GM19351 (cell line): ENCODE results near the gene LCN6.

Experiments used
- ATAC-seq: cut with Tn5 transposase; IDR thresholded peaks from one replicate; pipeline ENCODE4 v1.9.1; 2021; ENCODE audit warnings: mild to moderate bottlenecking, moderate library complexity; ENCODE audit not compliant: unreplicated experiment

Gene LCN6

DNA sequence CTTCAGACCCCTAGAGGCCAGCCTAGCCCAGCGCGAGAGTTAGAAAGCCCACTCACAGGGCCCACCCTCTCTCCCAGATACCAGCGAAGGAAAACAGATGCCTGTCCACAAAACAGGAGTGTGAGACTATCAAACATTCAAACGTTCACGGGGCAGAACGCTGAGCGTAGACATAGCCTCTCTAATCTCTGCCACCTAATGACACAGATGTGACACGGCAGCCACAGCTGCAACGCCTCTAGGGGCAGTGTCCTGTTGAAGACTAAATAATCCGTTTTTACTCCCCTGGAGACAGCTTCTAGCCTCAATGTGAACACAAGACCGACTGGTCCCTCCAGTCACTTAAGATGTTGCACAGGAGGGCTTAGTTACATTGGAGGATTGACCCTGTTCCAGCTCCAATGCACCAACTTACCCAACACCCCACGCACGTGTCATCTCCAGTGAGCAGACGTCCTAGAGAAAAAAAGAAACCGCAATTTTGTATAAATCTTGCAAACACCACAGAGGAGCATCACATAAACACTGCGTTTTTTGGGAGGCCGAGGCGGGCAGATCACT lies 21.6 kb downstream of the LCN6 start:
- ATAC-seq: no peak

DNA sequence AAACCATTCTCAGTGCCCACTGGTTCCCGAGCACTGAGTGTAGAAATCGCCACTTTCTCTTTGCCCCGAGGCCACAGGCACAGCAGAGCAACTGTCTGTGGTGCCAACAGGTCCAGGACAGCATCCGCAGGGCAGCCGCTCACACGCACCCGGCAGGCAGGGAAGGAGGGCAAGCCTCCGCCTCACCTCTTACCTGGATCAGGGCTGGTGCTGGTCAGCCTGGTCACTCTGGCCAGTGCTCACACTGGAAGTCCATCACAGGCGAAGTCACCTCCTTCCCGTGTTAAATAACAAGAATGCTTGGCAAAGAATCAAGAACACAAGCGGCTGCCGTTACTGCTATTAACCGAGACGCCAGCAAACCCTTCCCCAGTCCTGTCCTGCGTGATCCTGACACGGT lies 22.2 kb downstream of the LCN6 start:
- no peak for ATAC-seq

DNA sequence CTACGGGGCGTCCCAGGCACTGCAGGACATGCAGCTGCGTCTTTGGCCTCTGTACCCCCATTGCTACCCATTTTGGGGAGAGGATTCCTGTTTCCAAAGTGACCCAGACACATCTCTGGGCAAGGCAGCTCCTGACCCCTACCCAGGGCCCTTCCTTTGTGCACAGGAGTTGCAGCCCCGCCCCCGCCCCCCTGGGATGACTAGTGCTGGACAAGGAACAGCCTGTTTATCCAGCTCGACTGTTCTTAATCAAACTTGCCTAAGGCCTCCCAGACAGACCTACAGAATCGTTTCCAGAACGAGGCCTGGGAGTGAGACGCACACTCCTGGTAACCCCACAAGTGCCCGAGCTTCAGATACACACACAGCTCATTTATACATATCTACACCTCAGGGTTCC lies 22.7 kb downstream of the LCN6 start:
- ATAC-seq: no peak

DNA sequence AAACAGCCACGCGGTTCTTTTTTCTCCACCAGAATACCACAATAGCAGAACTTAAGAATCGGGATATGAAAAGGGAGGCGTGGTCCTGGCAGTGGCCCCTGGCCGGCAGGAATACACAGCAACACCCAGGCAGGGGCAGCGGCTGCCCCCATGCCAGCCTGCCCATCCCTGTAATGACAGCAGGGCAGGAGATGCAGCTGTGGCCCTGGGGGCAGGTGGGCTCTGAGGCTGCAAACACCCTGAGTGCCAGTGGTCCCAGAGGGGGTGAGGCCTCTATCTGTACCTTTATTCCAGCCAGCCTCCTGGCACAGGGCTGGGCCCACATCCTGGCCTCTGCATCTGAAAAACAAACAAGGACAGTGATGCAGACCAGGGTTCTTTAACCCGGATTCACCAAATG lies 23.6 kb downstream of the LCN6 start:
- no peak for ATAC-seq

DNA sequence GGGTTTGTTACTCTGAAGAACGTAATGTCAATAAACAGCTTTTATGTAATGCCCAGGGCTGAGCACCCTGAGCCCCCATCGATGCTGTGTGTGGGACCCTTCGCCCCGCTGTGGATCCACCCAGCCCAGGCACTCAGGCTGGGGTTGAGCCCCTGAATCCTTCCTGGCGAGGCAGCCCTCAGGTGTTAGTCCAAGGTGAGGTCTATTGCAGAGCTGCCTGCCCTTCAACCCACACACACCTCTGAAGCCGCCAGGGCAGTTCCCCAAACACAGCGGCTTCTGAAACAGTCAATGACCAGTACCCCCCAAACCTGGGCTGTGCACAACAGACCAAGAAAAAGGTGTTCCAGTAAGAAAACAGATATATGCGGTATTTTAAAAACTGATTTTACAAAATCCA lies 24.3 kb downstream of the LCN6 start:
- no peak for ATAC-seq

DNA sequence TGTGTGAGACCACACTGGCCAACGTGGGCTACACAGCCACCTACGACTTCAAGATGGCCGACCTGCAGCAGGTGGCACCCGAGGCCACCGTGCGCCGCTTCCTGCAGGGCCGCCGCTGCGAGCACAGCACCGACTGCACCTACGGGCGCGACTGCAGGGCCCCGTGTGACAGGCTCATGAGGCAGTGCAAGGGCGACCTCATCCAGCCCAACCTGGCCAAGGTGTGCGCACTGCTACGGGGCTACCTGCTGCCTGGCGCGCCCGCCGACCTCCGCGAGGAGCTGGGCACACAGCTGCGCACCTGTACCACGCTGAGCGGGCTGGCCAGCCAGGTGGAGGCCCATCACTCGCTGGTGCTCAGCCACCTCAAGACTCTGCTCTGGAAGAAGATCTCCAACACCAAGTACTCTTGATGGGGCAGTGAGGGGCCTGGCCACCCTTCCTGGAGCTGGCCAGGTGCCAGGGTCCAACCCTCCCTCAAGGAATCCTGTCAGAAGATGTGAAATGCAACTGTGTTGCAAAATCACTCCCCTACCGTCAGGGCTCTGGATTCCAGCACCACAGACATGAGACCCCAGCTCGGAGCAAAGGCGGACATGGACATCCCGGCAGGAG lies 24.9 kb downstream of the LCN6 start:
- no peak for ATAC-seq

DNA sequence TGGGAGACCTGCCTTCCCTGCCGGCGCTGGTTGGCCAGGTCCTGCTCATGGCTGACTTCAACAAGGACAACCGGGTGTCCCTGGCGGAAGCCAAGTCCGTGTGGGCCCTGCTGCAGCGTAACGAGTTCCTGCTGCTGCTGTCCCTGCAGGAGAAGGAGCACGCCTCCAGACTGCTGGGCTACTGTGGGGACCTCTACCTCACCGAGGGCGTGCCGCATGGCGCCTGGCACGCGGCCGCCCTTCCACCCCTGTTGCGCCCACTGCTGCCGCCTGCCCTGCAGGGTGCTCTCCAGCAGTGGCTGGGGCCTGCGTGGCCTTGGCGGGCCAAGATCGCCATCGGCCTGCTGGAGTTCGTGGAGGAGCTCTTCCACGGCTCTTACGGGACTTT lies 25.4 kb downstream of the LCN6 start:
- ATAC-seq: no peak

DNA sequence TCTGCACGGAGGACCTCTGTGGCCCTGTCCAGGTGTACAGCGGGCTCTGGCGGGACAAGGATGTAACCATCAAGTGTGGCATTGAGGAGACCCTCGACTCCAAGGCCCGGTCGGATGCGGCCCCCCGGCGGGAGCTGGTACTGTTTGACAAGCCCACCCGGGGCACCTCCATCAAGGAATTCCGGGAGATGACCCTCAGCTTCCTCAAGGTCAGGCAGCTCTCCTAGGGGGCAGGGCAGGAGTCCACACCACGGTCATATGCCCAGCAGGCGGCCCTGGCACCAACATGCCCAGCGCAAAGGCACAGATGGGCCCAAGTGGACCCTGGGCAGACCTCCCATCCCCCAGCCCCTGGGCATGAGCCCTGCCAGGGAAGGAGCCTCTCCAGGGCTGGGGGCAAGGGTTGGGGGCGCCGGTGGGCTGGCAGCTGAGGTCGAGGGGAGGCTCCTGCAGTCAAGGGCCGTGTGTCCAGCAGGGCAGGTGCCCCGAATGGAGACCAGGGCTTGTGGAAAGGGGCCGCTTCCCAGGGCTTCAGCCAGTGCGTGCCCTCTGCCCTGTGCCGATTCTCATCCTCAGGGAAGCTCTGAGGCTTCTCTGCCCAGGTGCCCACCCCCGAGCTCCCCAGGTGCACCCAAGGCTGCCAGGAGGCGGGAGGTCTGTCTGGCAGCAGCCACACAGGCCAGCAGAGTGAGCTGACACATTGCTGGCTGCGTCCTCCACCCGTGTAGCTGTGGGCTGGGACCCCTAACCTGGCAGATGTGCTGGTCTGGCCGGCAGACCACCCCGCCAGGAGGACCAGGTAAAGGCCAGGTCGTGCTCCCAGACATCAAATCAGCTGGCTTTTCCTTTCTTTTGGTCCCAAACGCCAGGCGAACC lies 26.0 kb downstream of the LCN6 start:
- no peak for ATAC-seq

DNA sequence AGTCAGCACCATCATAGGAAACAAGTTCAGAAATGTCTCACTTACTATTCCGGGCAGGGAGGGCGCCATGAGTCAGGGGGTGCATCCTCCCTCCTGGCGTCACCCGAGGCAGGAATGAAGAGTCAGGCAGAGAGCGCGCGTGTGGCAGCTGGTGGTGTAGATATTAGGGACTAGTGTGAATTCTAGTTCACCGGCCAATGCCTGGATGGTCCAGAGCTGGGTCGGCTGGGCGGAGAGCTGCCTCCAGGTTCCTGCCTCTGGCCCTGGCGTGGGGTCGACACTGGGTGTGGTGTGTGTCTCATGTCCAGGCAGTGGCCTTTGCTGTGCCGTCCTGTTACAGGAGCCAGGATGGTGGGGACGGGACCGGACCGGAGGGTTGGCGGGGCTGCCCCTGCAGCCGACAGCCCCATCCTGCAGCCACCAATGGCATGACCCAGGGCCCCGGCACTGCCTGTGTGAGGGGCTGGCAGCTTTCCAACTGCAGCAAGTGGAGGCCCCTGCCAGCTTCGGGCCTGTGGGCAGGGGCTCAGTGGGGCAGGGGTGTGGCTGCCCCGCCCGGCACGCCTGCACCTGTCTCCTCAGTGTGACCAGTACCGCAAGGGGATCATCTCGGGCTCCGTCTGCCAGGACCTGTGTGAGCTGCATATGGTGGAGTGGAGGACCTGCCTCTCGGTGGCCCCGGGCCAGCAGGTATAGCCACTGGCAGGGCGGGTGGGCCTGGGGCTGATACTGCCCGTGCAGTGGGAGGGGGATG lies 26.8 kb downstream of the LCN6 start:
- no peak for ATAC-seq

DNA sequence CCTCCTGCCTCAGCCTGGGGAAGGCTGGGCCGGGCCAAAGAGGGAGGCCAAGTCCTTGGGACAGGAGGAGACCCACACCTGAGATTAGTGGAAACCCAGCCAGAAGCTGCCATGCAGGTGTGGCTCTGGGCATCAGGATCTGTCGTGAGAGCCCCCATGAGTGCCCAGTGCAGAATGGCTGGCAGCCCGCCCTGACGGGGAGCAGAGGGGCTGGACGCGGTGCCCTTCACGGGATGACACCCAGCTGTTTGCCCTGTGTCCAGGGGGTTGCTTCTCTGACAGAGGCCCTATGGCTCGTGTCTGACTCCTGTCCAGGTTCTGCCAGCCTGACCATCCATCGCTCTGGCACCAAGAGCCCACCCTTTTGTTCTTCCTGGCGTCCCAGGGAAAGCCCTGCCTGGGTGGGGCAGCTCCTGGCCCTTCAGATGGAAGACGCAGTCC lies 27.4 kb downstream of the LCN6 start:
- no peak for ATAC-seq

DNA sequence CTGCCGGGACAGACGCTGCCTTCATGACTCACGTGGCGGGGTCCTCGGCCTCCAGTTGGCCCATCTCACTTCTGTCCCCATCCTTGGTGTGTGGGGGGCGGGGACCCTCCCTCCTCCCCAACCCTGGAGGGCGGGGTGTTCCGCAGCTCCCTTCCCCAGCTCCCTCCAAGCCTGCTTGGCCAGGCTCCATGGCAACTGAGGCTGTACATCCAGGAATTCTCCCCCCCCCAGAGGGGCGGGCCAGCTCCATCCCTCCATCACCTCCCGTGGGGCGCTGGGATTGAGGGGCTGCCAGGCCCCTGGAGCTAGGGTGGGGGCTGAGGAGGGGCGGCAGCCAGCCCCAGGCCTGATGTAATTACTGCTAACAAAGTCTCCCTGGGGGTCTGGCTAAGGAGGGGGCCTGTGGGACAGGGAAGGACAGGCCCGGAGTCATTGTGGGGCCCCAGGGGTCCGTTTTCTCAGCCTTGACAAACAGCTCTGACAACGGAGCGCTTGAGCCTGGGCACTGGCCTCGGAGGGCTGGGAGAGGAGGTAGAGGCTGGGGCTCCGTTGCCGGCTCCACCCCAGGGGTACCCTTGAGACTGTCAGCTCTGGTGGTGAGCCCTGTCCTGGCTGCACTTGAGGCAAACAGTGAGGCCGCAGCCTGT lies 28.0 kb downstream of the LCN6 start:
- ATAC-seq: no peak

DNA sequence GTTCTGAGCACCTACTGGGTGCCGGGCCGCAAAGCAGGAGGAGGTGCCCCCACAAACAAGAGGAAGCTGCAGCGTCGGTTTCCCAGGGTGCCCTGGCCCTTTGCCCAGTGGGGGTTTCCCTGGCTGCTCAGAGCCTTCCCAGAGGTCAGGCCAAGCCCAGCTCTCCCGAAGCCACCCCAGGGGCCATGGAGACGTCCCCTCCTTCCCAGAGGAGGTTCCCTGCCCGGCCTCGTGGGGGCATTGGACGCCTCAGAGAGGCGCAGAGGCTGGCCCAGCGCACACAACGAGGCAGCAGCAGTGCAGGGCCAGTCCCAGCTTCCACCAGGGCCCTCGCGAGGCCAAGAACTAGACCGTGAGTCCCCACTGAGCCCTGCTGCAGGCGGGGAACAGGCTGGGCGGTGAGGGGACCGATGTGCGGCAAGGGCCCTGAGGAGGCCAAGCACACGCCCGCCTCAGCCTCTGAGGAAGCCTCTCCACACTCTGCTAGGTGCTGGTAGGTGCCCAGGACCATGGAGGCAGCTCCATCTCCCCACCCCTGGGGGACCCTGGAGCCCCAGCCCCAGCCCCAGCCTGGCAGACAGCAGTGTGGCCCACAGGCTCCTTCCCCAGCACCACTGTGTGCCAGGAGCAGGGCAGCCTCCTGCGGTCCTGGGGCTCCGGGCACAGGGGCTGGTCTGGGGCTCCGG lies 29.0 kb downstream of the LCN6 start:
- no peak for ATAC-seq

DNA sequence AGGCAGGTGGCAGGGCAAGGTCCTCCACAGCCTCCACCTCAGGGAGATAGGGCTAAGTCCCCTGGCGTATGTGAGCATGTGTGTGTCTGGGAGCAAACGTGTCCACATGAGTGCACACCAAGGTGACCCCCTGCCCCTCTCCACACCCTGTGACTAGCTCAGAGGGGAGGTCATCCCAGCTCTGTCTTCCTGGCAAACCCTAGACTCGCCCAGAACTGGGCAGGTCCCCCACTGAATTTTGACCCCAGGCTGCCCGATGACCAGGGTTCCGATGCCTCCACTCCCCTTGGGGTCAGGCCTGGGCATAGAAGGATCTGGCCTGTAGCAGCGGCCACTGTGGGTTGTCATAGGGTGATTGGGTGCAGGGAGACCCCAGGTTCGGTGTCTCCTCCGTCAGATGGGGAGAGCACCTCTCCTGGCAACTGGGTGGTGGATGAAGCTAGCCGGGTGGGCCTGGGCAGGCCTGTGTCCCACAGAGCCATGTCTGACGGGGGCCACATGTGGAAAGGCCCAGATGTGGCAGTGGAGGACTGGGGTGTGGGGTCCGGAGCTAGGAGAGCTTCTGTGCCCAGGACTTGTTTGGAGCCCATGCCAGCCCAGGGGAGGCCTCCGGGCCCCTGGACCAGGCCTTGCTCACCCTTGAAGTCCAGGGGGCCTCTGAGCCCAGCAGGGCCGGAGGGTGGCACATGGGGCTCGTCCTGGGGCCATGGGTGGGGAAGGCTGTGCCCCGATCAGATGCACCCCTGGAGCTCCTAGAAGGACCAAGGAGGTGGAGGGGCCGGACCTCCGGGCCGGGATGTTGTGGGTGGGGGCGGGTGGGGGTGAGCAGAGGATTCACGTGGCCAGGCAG lies 29.8 kb downstream of the LCN6 start:
- ATAC-seq: no peak

DNA sequence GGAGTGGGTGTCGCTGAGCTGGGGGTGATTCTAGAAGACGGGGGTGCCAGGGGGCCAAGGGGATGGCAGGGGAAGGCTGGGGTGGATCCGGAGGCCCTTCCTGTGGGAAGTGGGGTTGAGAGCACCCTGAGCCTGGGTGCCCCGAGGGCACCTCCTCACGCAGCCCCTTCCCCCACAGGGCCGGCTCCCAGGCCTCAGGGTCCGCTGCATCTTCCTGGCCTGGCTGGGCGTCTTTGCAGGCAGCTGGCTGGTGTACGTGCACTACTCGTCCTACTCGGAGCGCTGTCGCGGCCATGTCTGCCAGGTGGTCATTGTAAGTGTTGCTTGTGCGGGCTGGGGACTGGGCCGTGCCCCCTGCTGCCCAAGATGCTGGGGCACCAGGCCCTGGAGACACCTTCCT lies 30.9 kb downstream of the LCN6 start:
- no peak for ATAC-seq

DNA sequence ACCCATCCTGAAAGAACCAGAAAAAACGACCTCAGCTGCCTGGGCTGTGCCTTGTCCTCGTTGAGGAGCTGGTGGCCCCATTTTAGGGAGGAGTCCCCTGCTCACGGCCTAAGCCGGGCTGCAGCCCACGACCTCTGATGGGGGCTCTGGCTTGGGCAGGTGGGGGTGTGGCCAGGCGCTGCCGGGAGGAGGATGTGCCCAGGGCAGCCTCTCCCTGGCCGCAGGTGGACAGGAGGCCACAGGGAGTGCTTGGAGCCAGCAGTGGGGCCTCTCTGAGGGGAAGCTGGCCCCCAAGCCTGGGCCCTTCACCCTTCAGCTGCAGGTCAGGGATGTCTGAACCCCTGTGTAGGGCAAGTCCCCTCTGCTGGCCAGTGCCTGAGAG lies 33.4 kb downstream of the LCN6 start:
- ATAC-seq: no peak

DNA sequence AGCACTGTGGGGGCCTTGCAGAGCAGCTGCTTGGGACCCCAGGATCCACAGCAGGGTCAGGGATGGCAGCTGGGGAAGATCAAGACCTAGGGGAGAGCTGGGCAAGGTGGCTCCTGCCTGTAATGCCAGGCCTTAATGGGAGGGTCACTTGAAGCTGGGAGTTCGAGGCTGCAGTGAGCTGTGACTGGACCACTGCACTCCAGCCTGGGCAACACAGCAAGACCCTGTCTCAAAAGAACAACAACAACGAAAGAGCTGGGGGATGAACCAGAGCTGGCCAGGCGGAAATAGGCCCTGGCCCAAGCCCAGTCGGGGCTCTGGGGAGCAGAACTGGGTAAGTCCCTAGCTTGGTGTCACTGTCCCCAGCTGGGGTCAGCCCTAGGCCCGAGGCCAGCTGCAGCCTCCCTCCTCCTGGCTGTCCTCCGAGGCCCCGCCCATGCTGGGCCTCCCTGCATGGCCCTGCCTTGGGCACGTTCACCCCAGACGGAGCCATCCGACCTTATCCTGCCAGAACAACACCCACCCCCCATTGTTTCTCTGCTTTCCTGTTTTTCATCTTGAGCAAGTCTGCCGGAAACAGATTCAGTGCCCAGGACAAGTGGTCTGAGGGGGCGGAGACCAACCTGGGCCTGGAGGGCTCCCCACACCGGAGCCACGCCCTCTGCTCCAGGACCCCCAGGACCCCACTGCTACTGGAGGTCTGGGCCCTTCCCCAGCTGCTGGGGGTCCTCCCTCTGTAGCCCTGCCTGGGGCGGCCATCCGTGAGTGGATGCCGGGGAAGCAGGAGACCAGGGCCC lies 34.0 kb downstream of the LCN6 start:
- no peak for ATAC-seq

DNA sequence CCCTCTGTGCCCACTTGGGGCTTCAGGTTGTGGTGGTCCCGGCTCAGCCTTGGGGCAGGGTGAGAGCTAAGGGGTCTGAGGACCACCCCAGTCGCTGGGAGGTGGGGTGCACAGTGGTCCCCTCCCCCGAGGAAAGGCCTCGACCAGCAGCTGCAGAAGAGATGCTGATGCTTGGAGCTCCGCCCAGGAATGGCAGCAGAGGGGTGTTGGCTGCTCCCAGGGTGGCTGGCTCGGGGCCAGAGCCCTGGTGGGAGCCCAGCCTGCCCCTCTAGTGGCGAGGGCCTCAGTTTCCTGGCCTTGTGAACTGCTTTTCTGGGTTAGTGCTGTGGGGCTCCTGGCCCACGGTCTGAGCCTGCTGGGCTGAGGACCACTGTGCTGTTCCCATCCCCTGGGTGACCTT lies 34.8 kb downstream of the LCN6 start:
- no peak for ATAC-seq

DNA sequence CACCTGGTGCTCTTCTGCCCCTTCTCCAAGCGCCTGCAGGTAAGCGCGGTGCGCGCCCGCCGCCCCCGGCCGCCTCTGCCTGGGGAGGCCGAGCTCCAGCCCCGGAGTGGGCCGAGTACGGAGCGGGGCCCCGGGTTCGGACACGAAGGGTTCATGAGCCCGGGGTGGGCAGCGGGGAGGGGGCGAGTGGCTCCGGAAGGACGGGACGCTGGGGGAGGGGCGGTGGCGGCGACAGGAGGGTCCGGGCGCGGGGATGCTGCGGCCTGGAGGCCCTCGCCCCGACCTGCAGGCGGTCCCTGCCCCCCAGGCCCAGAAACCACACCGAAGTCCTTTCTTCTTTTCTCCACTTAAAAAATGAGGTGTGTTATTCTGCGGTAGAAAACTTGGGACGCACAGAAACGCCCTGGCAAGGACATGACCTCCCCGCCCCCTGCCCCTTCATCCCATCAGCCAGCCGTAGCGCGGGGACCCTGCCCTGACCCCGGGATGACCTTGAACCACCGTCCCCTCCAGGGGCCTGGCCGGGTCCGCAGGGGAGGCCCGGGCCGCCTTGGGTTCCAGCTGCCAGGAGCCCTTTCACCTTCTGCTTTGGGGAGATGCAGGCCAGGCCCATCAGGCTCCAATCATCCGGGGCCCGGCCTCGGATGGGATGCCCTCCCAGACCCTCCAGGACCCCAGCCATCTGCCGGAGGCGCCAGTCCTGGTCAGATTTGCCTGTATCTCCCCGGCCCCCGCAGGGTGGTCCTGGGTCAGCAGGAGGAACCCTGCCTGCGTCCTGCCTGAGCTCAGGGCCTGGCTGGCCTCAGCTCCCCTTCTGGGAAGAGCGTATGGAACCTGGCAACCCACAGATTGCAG lies 35.4 kb downstream of the LCN6 start:
- ATAC-seq: no peak
